Left kidney (tissue), 1 donor: ENCODE measurements around the gene FBP2. TPM values are rescaled to one million over a fixed set of nuclear protein-coding genes. Genes with fewer than 3 reads are reported as not detected.

Source experiments
- polyA plus RNA-seq: library from polyadenylated mRNA; unstranded; fragments of 120-200 nt; gene quantifications from one replicate; pipeline ENCODE4 v1.2.1, GENCODE V29; 2013; ENCODE audit not compliant: insufficient read length

The FBP2 gene
- polyA plus RNA-seq, 1 donor: 0.10 TPM

Other genes starting within 250 kb of the FBP2 start
- 0.40 TPM for gene PCAT7, start 38.7 kb downstream of the FBP2 start, polyA plus RNA-seq
- gene FBP1, start 45.7 kb upstream of the FBP2 start, polyA plus RNA-seq: 66.0 TPM
- 54.5 TPM for gene AOPEP, start 132.9 kb upstream of the FBP2 start, polyA plus RNA-seq